HepG2 (cell line): Measurements from ENCODE around the gene LRP10. TPM values are rescaled to one million over a fixed set of nuclear protein-coding genes. Genes with fewer than 3 reads are reported as not detected.
"Not testable (repeated sequence)": the region's sequence is repeated elsewhere in the genome, so short reads cannot be mapped to it uniquely, and the experiment has no call there.

ENCODE experiments used
- ATF3 ChIP-seq: sonication (generic); formaldehyde crosslinking; IDR thresholded peaks from 2 replicates; pipeline ENCODE4 v1.4.0; 2020; ENCODE audit warnings: missing genetic modification reagents
- FOXK1 ChIP-seq: sonication (generic); formaldehyde crosslinking; IDR thresholded peaks from 2 replicates; pipeline ENCODE4 v1.4.0; 2020; ENCODE audit warnings: low read depth, missing genetic modification reagents, borderline replicate concordance
- HMG20A ChIP-seq: IDR thresholded peaks from 2 replicates; pipeline ENCODE4 v1.6.1; 2016; ENCODE audit warnings: borderline replicate concordance
- ISL2 ChIP-seq: sonication (generic); formaldehyde crosslinking; IDR thresholded peaks from 2 replicates; pipeline ENCODE4 v1.5.0; 2020; ENCODE audit warnings: missing genetic modification reagents
- KDM1A ChIP-seq: IDR thresholded peaks from 2 replicates; pipeline ENCODE4 v1.6.1; 2016; ENCODE audit warnings: missing compliant biosample characterization
- NFKBIZ ChIP-seq: IDR thresholded peaks from 2 replicates; pipeline ENCODE4 v1.6.1; 2018; ENCODE audit warnings: missing genetic modification reagents, missing compliant biosample characterization
- NKX3-1 ChIP-seq: sonication (generic); formaldehyde crosslinking; IDR thresholded peaks from 2 replicates; pipeline ENCODE4 v1.5.0; 2020; ENCODE audit warnings: missing genetic modification reagents
- SMYD3 ChIP-seq: sonication (generic); formaldehyde crosslinking; IDR thresholded peaks from 2 replicates; pipeline ENCODE4 v1.8.1; 2023; ENCODE audit warnings: mild to moderate bottlenecking, missing genetic modification reagents
- XBP1 ChIP-seq: sonication (generic); formaldehyde crosslinking; IDR thresholded peaks from 2 replicates; pipeline ENCODE4 v1.5.0; 2020; ENCODE audit warnings: missing genetic modification reagents
- ZBTB14 ChIP-seq: sonication (generic); formaldehyde crosslinking; IDR thresholded peaks from 2 replicates; pipeline ENCODE4 v1.4.0; 2020; ENCODE audit warnings: missing genetic modification reagents
- ZHX2 ChIP-seq, 2 experiments: sonication (generic) in 1 of 2; formaldehyde crosslinking in 1 of 2; IDR thresholded peaks; 2 replicates each; pipeline versions ENCODE4 v1.6.1 to v1.9.0; 2014 to 2022; ENCODE audit warnings: antibody characterized with exemption in 1 of 2, borderline replicate concordance in 1 of 2, inconsistent platforms in 1 of 2, low read depth in 1 of 2, missing genetic modification reagents in 1 of 2
- ZMYM2 ChIP-seq: sonication (generic); formaldehyde crosslinking; IDR thresholded peaks from 2 replicates; pipeline ENCODE4 v1.8.0; 2022; ENCODE audit warnings: mild to moderate bottlenecking, missing genetic modification reagents
- ZNF33A ChIP-seq: sonication (generic); formaldehyde crosslinking; IDR thresholded peaks from 2 replicates; pipeline ENCODE4 v1.5.1; 2020; ENCODE audit warnings: missing genetic modification reagents, mild to moderate bottlenecking, moderate library complexity, borderline replicate concordance
- ZNF572 ChIP-seq: sonication (generic); formaldehyde crosslinking; IDR thresholded peaks from 2 replicates; pipeline ENCODE4 v1.5.1; 2020; ENCODE audit warnings: mild to moderate bottlenecking, missing genetic modification reagents
- ZNF615 ChIP-seq: sonication (generic); formaldehyde crosslinking; IDR thresholded peaks from 2 replicates; pipeline ENCODE4 v1.5.0; 2020; ENCODE audit warnings: mild to moderate bottlenecking, missing genetic modification reagents, borderline replicate concordance
- polyA plus RNA-seq, 8 experiments: library from polyadenylated mRNA; depleted of rRNA in 3 of 8; stranded (reverse) in 7 of 8; unstranded in 1 of 8; fragments of >200 nt; fragmentation: Illumina TruSeq in 4 of 8; extraction: Trizol in 4 of 8; gene quantifications; 2 replicates each; pipeline versions ENCODE4 v1.2.1 to v1.2.3, GENCODE V29; 2011 to 2016; ENCODE audit warnings: low read depth in 4 of 8, missing spikeins in 1 of 8, mixed read lengths in 1 of 8; ENCODE audit not compliant: insufficient read depth in 1 of 8
- total RNA-seq, 5 experiments: library from RNA; depleted of rRNA; stranded (reverse); fragments of >200 nt; fragmentation: Illumina TruSeq; extraction: Trizol; gene quantifications; 2 replicates each; pipeline ENCODE4 v1.2.3, GENCODE V29; 2016; ENCODE audit warnings: low read depth in 1 of 5
- TF ChIP-seq, protein P1 (sequence below): sonication (generic); formaldehyde crosslinking; IDR thresholded peaks from 2 replicates; pipeline ENCODE4 v1.4.0; 2020; ENCODE audit warnings: missing genetic modification reagents
- TF ChIP-seq, protein P2 (sequence below): sonication (generic); formaldehyde crosslinking; conservative IDR thresholded peaks from 2 replicates; pipeline ENCODE4 v1.4.0; 2020; ENCODE audit warnings: missing genetic modification reagents

The LRP10 gene
- total and polyA plus RNA-seq, 2 of the 13 experiments (the other 11 are each of a cell fraction or from before 2014, with no cell fraction given): 16.9 to 45.2 TPM

DNA sequence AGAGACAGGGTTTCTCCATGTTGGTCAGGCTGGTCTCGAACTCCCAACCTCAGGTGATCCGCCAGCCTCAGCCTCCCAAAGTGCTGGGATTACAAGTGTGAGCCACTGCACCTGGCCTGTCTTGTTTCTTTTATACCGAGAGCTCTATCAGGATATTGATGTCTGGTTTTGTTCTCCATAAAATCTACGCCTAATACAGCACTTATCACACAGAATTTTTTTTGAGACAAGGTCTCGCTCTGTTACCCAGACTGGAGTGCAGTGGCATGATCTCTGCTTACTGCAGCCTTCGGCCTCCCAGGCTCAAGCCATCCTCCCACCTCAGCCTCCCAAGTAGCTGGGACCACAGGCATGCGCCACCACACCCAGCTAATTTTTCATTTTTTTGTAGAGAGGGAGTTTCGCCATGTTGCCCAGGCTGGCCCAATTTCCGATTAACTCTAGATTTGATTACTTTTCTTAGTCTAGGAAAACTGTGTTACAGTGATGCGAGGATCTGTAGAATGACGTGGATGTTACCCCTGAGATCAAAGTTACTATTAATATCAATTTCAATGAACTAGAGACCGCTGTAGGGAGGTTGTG, 42.4 kb upstream of the LRP10 start (continued):
- TF ChIP-seq, protein P1, sequence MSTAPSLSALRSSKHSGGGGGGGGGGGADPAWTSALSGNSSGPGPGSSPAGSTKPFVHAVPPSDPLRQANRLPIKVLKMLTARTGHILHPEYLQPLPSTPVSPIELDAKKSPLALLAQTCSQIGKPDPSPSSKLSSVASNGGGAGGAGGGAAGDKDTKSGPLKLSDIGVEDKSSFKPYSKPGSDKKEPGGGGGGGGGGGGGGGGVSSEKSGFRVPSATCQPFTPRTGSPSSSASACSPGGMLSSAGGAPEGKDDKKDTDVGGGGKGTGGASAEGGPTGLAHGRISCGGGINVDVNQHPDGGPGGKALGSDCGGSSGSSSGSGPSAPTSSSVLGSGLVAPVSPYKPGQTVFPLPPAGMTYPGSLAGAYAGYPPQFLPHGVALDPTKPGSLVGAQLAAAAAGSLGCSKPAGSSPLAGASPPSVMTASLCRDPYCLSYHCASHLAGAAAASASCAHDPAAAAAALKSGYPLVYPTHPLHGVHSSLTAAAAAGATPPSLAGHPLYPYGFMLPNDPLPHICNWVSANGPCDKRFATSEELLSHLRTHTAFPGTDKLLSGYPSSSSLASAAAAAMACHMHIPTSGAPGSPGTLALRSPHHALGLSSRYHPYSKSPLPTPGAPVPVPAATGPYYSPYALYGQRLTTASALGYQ: 0 out of 2 replicates have a peak, but pooled peaks have one; percentile 39
- not testable (repeated sequence) for TF ChIP-seq ZHX2 (IDR thresholded peaks at IDR 0.05; ENCODE audit: low read depth)
- peak; percentile 42; the same call in 1 of the 2 replicates for TF ChIP-seq ZHX2 (CRISPR knock-in tag; IDR thresholded peaks at IDR 0.05; ENCODE audit: borderline replicate concordance)
- 0 out of 2 replicates have a peak, but pooled peaks have one; percentile 23 for TF ChIP-seq HMG20A (CRISPR knock-in tag)
- peak; percentile 39; the same call in 1 of the 2 replicates for TF ChIP-seq ZBTB14 (CRISPR knock-in tag)
- peak; percentile 14 for TF ChIP-seq NKX3-1
- TF ChIP-seq KDM1A (CRISPR knock-in tag): peak; percentile 87; the same call in 1 of the 2 replicates
- TF ChIP-seq ZNF572 (CRISPR knock-in tag): 0 out of 2 replicates have a peak, but pooled peaks have one; percentile 23
- 0 out of 2 replicates have a peak, but pooled peaks have one; percentile 20 for TF ChIP-seq ZMYM2 (CRISPR knock-in tag)
- TF ChIP-seq XBP1 (CRISPR knock-in tag): peak; percentile 49; the same call in 1 of the 2 replicates
- TF ChIP-seq ATF3 (CRISPR knock-in tag): 0 out of 2 replicates have a peak, but pooled peaks have one; percentile 14
- 0 out of 2 replicates have a peak, but pooled peaks have one; percentile 6 for TF ChIP-seq ZNF615 (CRISPR knock-in tag)
- peak; percentile 12; the same call in 1 of the 2 replicates for TF ChIP-seq FOXK1 (CRISPR knock-in tag)
- TF ChIP-seq NFKBIZ (CRISPR knock-in tag): 0 out of 2 replicates have a peak, but pooled peaks have one; percentile 18
- 0 out of 2 replicates have a peak, but pooled peaks have one; percentile 24 for TF ChIP-seq SMYD3 (CRISPR knock-in tag)
- peak; percentile 30; the same call in 1 of the 2 replicates for TF ChIP-seq ISL2 (CRISPR knock-in tag)
- TF ChIP-seq ZNF33A (CRISPR knock-in tag): peak; percentile 94; the same call in 1 of the 2 replicates
- TF ChIP-seq, protein P2, sequence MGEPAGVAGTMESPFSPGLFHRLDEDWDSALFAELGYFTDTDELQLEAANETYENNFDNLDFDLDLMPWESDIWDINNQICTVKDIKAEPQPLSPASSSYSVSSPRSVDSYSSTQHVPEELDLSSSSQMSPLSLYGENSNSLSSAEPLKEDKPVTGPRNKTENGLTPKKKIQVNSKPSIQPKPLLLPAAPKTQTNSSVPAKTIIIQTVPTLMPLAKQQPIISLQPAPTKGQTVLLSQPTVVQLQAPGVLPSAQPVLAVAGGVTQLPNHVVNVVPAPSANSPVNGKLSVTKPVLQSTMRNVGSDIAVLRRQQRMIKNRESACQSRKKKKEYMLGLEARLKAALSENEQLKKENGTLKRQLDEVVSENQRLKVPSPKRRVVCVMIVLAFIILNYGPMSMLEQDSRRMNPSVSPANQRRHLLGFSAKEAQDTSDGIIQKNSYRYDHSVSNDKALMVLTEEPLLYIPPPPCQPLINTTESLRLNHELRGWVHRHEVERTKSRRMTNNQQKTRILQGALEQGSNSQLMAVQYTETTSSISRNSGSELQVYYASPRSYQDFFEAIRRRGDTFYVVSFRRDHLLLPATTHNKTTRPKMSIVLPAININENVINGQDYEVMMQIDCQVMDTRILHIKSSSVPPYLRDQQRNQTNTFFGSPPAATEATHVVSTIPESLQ (CRISPR knock-in tag): 0 out of 2 replicates have a peak, but pooled peaks have one; percentile 13
